VCaP (cell line): Measurements from ENCODE around the gene SPDYE17.
"Not testable (repeated sequence)": the region's sequence is repeated elsewhere in the genome, so short reads cannot be mapped to it uniquely, and the experiment has no call there.

Source experiments
- H3K27ac ChIP-seq: fragments of 450-650 bp; 2 replicates; pipeline ENCODE4 v1.5.1; 2017

SPDYE17 gene, protein sequence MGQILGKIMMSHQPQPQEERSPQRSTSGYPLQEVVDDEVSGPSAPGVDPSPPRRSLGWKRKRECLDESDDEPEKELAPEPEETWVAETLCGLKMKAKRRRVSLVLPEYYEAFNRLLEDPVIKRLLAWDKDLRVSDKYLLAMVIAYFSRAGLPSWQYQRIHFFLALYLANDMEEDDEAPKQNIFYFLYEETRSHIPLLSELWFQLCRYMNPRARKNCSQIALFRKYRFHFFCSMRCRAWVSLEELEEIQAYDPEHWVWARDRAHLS

DNA sequence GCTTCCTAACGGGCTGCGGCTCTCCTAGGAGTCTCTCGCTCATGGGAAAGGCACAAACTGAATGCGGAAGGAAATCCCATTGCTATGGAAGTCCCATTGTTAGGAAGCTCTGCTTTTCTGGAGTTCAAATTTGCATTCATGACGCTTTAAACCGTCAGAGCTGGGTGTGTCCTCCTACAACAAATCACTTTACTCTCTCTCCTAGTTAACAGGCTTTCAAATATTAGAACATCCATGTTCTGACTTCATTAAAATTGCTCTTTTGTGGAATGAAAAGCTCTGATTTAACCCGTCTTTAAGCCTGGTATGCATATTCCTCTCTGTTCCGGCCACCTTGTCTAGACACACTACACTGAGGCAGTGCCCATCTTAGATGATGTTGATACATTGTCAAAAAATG, at the start of gene SPDYE17:
SPDYE17 (minus strand) TSS at position 101 of the 400 bp plus-strand sequence. CDS start 1,791 bp downstream, outside the sequence.
- not testable (repeated sequence) for H3K27ac ChIP-seq

DNA sequence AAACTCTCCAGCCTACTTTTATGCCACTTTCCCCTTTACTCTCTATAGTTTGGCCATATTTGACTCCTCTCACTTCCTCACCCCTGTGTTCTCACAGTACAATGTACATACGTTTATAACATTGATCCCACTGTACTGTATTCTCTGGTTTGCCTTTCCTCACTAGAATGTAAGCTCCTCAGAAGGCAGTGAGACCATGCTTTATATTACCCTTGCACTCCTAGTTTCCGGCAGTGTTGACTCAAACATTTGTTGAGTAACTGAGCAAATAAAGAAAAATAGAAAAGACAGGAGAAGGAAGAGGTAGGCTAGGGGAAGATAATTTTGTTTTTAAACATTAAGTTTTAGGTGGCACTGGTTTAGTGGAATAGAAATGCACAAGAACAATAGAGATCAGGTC, 48.1 kb upstream of the SPDYE17 start:
- H3K27ac ChIP-seq: not testable (repeated sequence)

DNA sequence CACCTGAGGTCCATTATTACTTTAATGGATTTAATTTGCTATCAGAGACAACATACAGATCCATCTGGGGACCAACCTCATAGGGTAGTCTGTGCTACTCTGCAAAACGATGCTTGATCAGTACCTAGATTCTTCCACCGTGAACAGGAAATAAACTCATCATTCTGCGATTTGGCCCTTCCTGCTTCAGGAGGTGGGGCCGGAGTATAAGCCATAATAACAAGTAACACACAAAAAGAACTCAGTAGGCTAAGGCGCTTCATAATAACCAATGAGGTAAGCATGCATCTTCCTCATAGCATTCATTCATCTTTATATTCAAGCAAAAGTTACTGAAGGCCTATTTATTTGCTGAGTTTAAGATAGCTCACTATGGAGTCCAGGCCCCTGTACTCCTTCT, 47.5 kb upstream of the SPDYE17 start:
- H3K27ac ChIP-seq: not testable (repeated sequence)

DNA sequence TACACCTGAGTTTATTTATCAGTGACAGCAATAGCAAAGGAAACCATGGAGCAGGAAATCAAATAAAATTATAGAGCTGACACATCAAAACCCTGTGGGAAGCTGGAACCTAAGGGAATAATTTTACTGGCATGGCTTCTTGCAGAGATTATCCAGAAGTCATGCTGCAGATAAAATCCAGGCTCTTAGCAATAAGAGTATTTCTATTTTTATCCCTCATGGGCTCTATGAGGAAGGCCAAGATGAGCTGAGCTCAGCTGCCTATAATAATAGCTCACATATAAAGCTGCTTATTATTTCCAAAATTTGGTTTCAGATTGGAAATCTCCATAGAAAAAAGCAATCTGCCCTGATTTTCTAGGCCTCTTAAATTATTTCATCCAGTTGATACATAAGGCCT, 47.0 kb upstream of the SPDYE17 start:
- H3K27ac ChIP-seq: not testable (repeated sequence)

DNA sequence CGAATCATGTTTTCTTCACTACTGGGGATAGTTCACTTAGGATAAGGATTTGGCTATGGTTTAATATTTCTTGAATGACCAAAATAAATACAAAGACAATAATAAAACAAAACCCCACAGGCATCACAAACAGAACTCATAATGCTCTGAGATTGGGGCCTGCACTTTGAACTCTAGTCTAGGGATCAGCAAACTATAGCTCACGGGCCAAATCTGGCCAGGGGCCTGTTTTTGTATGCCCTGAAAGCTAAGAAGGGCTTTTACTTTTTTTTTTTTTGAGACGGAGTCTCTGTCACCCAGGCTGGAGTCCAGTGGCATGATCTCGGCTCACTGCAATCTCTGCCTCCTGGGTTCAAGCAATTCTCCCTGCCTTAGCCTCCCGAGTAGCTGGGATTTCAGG, 44.9 kb upstream of the SPDYE17 start:
- not testable (repeated sequence) for H3K27ac ChIP-seq

DNA sequence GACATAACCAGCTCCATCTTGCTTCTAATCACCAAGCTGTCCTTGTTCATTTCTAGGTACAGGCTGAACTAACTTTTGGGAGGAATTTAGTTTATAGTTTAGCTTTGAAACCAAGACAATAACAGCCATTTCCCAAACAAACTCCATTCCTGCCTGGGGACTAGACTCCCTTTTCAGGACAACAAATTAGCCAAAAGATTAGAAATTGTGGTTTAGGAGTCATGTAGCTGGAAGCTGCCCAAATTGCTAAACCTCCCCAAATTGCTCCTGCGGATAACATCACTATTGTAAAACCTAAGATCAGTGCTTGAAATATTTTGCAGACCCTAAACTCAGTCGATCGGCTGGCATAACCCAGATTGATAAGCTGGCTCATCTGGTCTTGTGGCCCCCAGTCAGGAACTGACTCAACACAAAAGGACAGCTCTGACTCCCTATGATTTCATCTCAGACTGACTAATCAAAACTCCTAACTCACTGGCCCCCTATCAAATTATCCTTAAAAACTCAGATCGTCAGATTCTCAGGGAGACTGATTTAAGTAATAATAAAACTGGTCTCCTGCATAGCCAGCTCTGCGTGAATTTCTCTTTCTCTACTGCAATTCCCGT, 42.7 kb upstream of the SPDYE17 start:
- not testable (repeated sequence) for H3K27ac ChIP-seq

DNA sequence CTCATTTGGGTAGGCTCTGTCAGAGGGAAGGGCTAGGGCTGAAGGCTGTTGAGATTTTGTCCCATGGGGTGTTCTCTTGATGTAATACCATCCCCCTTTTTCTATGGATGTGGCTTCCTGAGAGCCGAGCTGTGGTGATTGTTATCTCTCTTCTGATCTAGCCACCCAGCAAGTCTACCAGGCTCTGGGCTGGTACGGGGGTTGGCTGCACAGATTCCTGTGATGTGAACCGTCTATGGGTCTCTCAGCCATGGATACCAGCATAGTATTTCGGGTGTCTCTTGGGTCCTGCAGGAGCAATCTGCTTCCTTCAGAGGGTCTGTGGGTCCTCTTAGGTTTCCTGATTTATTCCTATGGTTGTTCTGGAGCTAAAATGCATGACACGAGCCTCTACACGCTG, 38.9 kb upstream of the SPDYE17 start:
- H3K27ac ChIP-seq: not testable (repeated sequence)

DNA sequence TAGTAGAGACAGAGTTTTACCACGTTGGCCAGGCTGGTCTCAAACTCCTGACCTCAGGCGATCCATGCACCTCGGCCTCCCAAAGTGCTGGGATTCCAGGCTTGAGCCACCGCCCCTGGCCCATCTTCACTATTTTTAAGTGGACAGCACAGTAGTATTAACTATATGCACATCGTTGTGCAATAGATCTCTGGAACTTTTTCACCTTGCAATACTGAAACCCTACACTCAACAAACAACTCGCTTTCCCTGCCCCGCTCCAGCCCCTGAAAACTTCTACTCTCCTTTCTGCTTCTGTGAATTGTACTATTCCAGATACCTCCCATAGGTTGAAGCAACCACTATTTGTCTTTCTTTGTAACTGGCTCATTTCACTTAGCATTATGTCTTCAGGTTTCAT, 33.7 kb upstream of the SPDYE17 start:
- not testable (repeated sequence) for H3K27ac ChIP-seq

DNA sequence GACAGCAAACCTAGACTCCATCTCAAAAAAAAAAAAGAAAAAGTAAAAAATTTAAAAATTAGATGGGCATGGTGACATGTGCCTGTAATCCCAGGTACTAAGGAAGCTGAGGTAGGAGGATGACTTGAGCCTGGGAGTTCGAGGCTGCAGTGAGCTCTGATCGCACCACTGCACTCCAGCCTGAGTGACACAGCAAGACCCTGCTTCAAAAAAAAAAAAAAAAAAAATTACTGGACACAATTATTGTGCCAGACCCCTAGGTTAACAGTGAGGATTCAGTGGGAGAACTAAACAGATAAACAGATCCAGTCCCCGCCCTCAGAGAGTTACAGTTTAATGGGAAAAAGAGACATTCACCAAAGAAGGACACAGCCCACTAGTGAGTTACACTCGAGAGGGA, 31.6 kb upstream of the SPDYE17 start:
- not testable (repeated sequence) for H3K27ac ChIP-seq

DNA sequence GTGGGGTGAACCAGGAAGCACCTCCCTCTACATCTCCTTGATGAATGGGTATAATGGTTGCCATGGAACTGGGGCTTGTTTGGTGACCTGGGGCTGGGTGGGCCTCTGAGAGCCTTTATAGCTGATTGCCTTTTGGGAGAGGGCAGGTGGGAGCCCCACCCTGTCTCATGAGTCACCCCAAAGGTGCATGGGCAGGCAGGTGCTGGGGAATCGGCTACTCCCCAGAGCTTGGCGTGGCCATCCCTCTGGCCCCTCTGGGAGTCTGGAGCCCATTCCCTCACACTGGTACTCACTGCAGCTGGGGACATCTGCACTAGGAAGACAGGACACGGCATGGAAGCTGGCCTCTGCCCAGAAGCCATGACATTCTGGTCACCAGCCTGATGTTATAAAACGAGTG, 30.4 kb upstream of the SPDYE17 start, which contains the start of gene SPDYE18:
SPDYE18 (minus strand) TSS at position 2 of the 400 bp plus-strand sequence. CDS start 2,046 bp downstream, outside the sequence.
- H3K27ac ChIP-seq: not testable (repeated sequence)

DNA sequence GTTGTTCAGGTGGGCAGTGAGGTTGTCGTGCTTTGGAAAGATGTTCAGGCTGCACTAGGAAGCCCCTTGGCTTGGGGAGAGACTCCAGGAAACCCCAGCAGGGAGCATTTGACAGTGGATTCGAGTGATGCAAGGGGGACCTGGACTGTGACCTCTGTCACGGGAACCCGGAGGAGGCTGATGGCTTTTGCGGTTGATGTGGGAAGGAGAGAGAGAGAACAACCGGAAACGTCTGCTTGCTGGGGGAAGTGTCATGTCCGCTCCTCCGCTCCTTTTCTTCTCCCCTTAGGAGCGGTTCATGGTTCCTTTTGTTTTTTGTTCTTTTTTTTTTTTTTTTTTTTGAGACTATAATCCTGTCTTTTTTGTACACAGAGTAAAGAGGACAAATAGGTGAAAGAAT, 5.8 kb downstream of the SPDYE17 start:
- not testable (repeated sequence) for H3K27ac ChIP-seq

DNA sequence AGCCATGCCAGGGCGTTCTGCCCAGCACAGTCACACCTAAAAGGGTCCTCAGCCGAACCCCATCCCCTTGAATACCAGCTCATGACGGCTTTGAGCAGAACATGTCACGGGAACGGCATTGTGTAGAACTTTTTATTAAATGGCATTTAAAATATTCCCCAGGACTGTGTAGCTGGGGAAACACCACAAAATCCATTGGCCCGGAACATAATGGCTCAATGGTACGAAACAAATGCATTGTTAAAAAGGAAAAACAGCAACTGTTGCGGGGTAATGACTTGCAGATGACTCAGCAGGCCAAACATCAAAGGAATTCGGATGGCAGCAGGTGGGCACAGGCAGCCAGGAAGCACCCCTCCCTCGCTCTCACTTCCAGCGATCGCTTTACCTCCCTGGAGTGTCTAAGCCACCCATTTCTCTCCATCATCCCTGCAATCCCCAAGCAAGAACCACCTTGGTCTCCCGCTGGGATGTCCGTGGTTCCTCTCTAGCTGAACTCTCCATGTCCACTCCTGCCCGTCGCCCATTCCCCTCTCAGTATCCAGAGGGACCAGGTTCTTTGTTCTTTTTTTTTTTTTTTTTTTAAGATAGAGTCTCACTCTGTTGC, 22.0 kb downstream of the SPDYE17 start:
- H3K27ac ChIP-seq: not testable (repeated sequence)

DNA sequence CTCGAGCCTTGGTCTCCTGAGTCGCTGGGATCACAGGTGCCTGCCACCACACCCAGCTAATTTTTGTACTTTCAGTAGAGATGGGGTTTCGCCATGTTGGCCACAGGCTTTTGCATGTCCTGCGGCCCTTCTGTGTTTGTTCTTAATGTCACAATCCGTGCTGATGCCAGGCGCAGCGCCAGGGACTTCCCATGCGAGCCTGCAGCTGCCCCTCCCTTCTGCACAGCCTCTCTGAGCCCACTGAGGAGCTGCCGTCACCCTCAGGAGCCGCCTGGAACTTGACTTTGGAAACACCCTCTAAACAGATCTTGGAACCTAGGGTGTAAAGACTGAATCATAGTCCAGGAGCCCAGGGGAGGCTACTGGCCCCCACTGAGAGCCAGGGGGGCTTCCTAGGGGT, 24.2 kb downstream of the SPDYE17 start:
- not testable (repeated sequence) for H3K27ac ChIP-seq

DNA sequence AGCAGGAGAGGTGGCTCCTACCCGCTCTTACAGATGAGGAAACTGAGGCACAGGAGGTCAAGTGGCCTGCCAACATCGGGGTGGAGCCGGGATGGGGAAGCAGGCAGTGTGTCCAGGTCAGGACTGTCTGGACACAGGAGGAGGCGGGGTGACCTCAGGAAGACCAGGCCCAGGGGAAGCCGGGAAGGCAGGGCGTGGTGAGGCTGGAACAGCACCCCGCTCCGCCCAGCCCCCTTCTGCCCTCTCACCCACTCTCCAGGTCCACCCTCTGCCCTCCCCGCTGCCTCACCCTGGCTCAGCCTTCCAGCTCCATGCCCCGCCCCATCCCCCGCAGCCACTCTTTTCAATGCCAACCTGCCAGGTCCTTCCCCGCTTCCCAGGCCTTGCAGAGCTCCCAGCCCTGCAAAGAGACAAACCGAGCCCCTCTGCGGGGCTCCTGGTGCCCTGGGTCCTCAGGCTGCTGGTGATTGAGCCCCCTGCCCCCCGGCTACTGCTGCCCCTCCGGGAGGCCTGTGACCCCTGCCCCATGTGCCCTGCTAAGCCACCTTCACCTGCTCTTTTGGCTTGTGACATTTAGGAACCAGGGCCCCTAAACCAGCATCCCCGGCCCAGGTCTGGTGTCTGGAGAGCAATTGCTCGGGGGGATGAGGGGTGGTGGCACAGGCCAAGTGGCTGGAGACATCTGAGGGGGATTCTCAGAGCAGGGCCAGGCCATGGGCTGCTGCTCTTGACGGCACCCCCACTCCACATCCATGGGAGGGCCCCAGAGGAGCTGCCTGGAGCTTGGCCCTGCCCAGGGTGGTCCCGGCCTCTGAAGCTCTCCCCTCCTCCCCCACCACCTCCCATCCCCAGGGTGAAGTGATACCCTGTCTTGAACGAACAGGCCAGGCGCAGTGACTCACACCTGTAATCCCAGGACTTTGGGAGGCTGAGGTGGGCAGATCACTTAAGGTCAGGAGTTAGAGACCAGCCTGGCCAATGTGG, 25.7 kb downstream of the SPDYE17 start:
- H3K27ac ChIP-seq: not testable (repeated sequence)

DNA sequence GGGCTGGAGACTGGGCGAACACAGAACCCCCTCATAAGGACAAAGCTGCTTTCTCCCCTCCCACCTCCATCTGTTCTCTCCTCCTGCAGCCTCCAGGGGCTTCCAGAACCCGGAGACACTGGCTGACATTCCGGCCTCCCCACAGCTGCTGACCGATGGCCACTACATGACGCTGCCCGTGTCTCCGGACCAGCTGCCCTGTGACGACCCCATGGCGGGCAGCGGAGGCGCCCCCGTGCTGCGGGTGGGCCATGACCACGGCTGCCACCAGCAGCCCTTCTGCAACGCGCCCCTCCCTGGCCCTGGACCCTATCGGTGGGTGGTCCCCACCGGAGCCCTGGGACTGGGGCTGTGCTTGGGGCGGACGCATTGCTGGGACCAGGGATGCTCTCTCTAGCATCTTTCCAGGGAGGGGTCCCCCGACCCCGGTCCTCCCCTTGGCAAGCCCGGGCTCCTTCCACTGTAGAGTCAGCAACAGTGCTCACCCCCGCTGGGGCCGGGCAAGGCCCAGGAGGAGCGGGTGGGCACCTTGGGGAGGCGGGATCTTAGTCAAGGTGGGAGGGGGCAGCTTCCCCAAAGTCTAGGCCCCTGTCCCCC, 26.6 kb downstream of the SPDYE17 start:
- not testable (repeated sequence) for H3K27ac ChIP-seq

DNA sequence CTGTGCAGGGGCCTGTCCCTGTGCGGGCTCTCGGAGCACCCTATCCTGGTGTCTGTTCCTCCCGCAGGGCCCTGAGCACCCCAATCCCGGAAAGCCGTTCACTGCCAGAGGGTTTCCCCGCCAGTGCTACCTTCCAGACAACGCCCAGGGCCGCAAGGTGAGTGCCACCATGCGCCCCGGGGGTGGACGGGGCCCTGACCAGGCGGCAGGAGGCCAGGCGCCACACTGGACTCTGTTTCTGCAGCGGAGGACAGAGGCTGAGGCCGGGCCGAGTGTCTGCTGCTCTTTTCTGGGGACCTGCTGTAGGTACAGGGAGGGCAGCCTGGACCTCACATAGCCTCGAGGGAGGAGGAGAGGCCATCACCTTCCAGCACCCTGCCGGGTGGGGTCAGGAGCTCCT, 28.0 kb downstream of the SPDYE17 start:
- not testable (repeated sequence) for H3K27ac ChIP-seq

DNA sequence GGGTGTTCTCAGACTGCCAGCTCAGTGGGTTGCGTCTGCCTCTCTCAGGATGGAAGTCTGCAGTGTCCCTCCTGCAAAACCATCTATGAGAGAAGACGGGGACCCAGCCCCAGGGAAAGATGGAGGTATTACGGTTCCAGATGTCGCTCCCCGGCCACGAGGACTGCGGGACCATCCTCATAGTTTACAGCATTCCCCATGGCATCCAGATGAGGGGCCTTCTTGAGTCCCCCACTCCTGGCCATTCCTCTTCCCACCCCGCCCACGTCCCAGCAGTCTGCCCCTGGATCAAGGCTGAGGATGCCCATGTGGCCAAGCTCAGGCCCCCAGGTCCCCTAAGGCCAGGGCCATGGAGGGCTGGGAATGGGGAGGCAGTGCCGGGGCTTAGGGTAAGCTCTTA, 28.9 kb downstream of the SPDYE17 start:
- not testable (repeated sequence) for H3K27ac ChIP-seq

DNA sequence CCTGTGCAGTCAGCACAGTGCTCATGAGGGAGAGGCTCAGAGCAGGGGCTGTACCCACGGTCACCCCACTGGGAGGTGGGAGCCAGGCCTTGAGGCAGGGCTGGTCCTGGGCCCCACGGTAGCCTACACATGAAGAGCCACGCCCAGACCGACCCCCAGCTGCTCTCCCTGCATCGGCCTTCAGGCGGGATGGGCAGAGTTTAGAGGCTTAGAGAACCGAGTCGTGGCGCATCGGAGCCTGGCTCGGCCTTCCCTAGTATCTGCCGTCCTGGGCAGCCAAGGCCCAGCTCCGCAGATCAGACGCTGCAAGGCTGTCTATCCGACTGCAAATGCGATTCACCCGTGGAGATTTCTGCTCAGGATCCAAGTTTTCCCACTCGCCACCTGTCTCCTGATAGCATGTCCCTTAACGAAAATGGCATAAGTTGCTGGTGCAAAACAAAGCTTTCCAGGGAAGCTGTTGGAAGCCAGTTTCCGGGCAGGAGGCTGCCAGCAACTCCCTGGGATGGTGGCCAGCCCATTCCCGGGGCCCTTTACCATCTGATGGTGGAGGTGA, 29.4 kb downstream of the SPDYE17 start:
- not testable (repeated sequence) for H3K27ac ChIP-seq

DNA sequence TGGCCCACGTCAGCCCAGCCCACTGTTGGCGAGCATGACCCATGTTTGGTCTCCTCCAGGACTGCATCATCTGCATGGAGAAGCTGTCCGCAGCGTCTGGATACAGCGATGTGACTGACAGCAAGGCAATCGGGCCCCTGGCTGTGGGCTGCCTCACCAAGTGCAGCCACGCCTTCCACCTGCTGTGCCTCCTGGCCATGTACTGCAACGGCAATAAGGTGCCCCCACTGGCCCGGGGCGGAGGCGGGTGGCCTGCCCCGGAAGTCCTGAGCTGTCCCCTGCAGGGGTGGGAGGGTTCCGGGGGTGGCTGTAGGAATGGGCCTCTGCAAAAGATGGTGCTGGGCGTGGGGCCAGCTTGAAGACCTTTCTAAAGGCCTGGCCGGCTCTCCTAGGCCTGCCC, 30.1 kb downstream of the SPDYE17 start:
- H3K27ac ChIP-seq: not testable (repeated sequence)

DNA sequence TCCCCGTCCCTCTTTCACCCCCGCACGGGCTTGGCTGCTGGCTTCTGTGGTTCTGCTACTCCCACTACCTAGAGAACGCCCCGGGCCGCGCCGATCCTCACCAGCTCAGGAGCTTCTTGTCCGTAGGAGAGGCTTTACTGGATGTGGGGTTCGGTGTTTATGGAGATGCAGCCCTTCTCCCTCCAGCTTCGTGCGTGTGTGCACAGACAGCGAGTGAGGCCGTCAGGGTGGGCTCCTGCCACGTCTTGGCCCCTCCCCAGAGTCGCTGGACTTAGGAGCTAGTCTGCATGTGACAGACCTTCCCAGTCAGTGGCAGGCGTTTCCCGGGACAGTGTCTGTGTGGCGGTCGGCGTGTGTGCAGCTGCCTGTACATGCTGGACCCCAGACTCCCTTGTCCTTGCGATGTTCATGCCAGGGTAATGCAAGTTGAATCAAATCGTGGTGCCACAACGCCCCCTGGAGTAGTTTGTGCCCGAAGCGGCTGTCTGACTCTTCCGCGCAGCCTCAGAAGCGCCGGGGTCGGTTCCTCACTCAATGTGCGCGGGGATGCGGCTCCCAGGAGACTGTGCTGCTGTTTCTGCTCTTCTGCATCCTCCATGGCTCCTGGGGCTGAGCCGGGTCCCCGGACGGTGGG, 32.6 kb downstream of the SPDYE17 start:
- H3K27ac ChIP-seq: not testable (repeated sequence)
